ENCODE data around the gene MRPS5. TPM values are rescaled to one million over a fixed set of nuclear protein-coding genes. Genes with fewer than 3 reads are reported as not detected.

The MRPS5 gene
- total RNA-seq, 4 donors from 2014 or later, result 31.9 to 57.1 (median 36.8) TPM

GRCh38 chr2:95075440-95076132 is 46.0 kb downstream of the MRPS5 start:
- peaks cover 9% of the 10 kb centered on the region for H3K4me1 ChIP-seq
- peaks cover 39% of the 10 kb centered on the region for H3K27me3 ChIP-seq
- TF ChIP-seq EP300 (IDR thresholded peaks at IDR 0.05) (no peak), CTCF (IDR thresholded peaks at IDR 0.05) (no peak), POLR2A (IDR thresholded peaks at IDR 0.05) (no peak), POLR2AphosphoS5 (IDR thresholded peaks at IDR 0.05) (no peak)
- no peak overlapping the region for H3K27ac ChIP-seq
- 69% methylated on average over 8 of the region's 8 CpGs for WGBS
- H3K36me3 ChIP-seq, result no peaks in the 10 kb centered on the region
- H3K4me3 ChIP-seq, result no peak overlapping the region
- DNase-seq (ENCODE audit: low spot score in 2 of 2), result no peak
- H3K9me3 ChIP-seq, result no peaks in the 10 kb centered on the region

GRCh38 chr2:95074663-95075439 is 46.8 kb downstream of the MRPS5 start:
- peaks cover 9% of the 10 kb centered on the region for H3K4me1 ChIP-seq
- H3K27ac ChIP-seq, result no peak overlapping the region
- H3K4me3 ChIP-seq, result no peak overlapping the region
- WGBS, result 66% methylated on average over 14 of the region's 15 CpGs
- H3K9me3 ChIP-seq, result no peaks in the 10 kb centered on the region
- no peaks in the 10 kb centered on the region for H3K36me3 ChIP-seq
- peaks cover 39% of the 10 kb centered on the region for H3K27me3 ChIP-seq
- TF ChIP-seq CTCF (IDR thresholded peaks at IDR 0.05), result no peak
- TF ChIP-seq EP300 (IDR thresholded peaks at IDR 0.05), result no peak
- no peak for TF ChIP-seq POLR2AphosphoS5 (IDR thresholded peaks at IDR 0.05)
- no peak for TF ChIP-seq POLR2A (IDR thresholded peaks at IDR 0.05)
- DNase-seq (ENCODE audit: low spot score in 2 of 2), result no peak

GRCh38 chr2:95073856-95074662 is 47.5 kb downstream of the MRPS5 start:
- no peak for TF ChIP-seq POLR2A (IDR thresholded peaks at IDR 0.05)
- no peak for TF ChIP-seq EP300 (IDR thresholded peaks at IDR 0.05)
- no peak for TF ChIP-seq CTCF (IDR thresholded peaks at IDR 0.05)
- Histone ChIP-seq H3K4me3 (no peak overlapping the region), H3K4me1 (peaks cover 9% of the 10 kb centered on the region), H3K36me3 (no peaks in the 10 kb centered on the region), H3K27ac (no peak overlapping the region), H3K27me3 (peaks cover 39% of the 10 kb centered on the region), H3K9me3 (no peaks in the 10 kb centered on the region)
- no peak for DNase-seq (ENCODE audit: low spot score in 2 of 2)
- WGBS, result 78% methylated on average over 16 of the region's 18 CpGs

- H3K27ac ChIP-seq, result no peak overlapping the region
- DNase-seq (ENCODE audit: low spot score in 2 of 2), result no peak
- no peak for TF ChIP-seq CTCF (IDR thresholded peaks at IDR 0.05)
- no peak for TF ChIP-seq EP300 (IDR thresholded peaks at IDR 0.05)
- no peak for TF ChIP-seq POLR2AphosphoS5 (IDR thresholded peaks at IDR 0.05)
- TF ChIP-seq POLR2A (IDR thresholded peaks at IDR 0.05), result no peak
- WGBS, result 73% methylated on average over 3 of the region's 4 CpGs
- no peaks in the 10 kb centered on the region for H3K36me3 ChIP-seq
- peaks cover 9% of the 10 kb centered on the region for H3K4me1 ChIP-seq
- peaks cover 39% of the 10 kb centered on the region for H3K27me3 ChIP-seq
- no peak overlapping the region for H3K4me3 ChIP-seq
- H3K9me3 ChIP-seq, result no peaks in the 10 kb centered on the region
Measured at GRCh38 chr2:95072424-95072823, 49.2 kb downstream of the MRPS5 start.

Measured in suprapubic skin (tissue), 4 donors.